IMR-90 (cell line): Measurements from ENCODE around the gene PSG3.

Experiments
- MXI1 ChIP-seq: IDR thresholded peaks from 2 replicates; pipeline ENCODE4 v1.6.1; 2012; ENCODE audit warnings: low read depth, mild to moderate bottlenecking, low read length, moderate library complexity, borderline replicate concordance
- POLR2A ChIP-seq: IDR thresholded peaks from 2 replicates; pipeline ENCODE4 v1.6.1; 2012; ENCODE audit warnings: mild to moderate bottlenecking, low read depth, low read length
- SMC3 ChIP-seq: fragments of 150-350 bp; IDR thresholded peaks from 2 replicates; pipeline ENCODE4 v1.6.1; 2016; ENCODE audit warnings: low read depth, mild to moderate bottlenecking, antibody characterized with exemption, low read length, moderate library complexity
- TF ChIP-seq, protein P1 (sequence below): conservative IDR thresholded peaks from 2 replicates; pipeline ENCODE4 v1.5.1; 2012; ENCODE audit warnings: mild to moderate bottlenecking, low read depth, low read length, improper control_type of control experiment

DNA sequence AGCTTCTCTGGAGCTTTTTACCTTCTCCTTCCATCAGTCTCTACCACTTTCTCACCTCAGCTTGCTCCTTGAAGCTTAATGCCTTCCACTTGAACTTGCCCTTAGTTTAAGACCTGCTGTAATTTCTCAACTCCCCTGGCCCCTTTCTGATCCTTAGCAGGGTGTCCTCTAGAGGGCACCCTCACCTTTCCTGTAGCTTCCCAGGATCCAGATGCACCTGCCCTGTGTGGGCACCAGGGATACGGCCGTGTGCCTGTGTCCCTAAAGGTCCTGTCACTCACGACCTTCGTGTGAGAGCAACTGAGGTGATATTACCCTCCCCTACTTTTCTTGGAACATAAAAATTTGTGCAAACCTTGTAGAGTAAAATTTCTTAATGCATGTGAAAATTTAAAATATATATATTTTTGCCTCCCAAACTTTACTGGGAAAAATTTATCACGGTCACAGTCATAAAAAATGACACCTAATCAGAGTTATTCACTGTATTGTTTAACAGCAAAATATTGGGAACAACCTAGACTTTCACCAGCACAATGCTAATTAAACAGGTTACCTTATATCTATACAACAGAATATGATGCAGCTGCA is 46.4 kb downstream of the PSG3 start:
- TF ChIP-seq POLR2A, result no peak
- TF ChIP-seq, protein P1, sequence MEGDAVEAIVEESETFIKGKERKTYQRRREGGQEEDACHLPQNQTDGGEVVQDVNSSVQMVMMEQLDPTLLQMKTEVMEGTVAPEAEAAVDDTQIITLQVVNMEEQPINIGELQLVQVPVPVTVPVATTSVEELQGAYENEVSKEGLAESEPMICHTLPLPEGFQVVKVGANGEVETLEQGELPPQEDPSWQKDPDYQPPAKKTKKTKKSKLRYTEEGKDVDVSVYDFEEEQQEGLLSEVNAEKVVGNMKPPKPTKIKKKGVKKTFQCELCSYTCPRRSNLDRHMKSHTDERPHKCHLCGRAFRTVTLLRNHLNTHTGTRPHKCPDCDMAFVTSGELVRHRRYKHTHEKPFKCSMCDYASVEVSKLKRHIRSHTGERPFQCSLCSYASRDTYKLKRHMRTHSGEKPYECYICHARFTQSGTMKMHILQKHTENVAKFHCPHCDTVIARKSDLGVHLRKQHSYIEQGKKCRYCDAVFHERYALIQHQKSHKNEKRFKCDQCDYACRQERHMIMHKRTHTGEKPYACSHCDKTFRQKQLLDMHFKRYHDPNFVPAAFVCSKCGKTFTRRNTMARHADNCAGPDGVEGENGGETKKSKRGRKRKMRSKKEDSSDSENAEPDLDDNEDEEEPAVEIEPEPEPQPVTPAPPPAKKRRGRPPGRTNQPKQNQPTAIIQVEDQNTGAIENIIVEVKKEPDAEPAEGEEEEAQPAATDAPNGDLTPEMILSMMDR, result peak; percentile 72
- TF ChIP-seq MXI1, result no peak
- peak; percentile 70 for TF ChIP-seq SMC3
